Mammary epithelial cell (primary cell): Measurements from ENCODE around the gene FDX1.

Experiments used
- EZH2 ChIP-seq: IDR thresholded peaks from 2 replicates; pipeline ENCODE4 v1.6.1; 2012; ENCODE audit warnings: low read length, inconsistent platforms, borderline replicate concordance
- TF ChIP-seq, protein P1 (sequence below), 2 donors: IDR thresholded peaks in 1 of 2; conservative IDR thresholded peaks in 1 of 2; 2 replicates each; pipeline ENCODE4 v1.5.1; 2011 to 2012; ENCODE audit warnings: inconsistent platforms in 2 of 2, low read length in 2 of 2, mild to moderate bottlenecking in 2 of 2, control low read depth in 1 of 2, low read depth in 1 of 2; ENCODE audit not compliant: insufficient read depth in 1 of 2; ENCODE audit errors: extremely low read depth in 1 of 2

DNA sequence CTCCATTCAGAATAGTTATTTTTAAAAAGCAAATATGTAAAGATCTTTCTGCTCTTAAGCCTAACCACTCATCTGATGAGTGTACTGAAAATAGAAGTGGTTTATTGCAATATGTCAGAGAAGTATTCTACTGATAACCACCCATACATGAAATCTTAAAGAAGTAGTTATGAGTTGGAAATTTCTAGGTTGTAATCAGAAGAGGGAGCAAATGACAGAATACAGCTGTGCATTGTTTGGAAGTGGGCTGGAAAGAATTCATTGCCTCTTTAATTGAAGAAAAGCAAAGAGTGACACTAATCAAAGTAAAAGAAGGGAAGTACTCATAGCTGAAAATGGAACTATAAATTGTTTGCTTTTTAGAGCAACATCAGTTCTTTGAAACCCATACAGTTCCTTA is 39.4 kb downstream of the FDX1 start:
- TF ChIP-seq, protein P1, sequence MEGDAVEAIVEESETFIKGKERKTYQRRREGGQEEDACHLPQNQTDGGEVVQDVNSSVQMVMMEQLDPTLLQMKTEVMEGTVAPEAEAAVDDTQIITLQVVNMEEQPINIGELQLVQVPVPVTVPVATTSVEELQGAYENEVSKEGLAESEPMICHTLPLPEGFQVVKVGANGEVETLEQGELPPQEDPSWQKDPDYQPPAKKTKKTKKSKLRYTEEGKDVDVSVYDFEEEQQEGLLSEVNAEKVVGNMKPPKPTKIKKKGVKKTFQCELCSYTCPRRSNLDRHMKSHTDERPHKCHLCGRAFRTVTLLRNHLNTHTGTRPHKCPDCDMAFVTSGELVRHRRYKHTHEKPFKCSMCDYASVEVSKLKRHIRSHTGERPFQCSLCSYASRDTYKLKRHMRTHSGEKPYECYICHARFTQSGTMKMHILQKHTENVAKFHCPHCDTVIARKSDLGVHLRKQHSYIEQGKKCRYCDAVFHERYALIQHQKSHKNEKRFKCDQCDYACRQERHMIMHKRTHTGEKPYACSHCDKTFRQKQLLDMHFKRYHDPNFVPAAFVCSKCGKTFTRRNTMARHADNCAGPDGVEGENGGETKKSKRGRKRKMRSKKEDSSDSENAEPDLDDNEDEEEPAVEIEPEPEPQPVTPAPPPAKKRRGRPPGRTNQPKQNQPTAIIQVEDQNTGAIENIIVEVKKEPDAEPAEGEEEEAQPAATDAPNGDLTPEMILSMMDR (conservative IDR thresholded peaks at IDR 0.05 in 1 of 2, IDR thresholded peaks at IDR 0.05 in 1 of 2; ENCODE audit: extremely low read depth in 1 of 2, insufficient read depth in 1 of 2, low read depth in 1 of 2, low read length in 2 of 2) = no peak
- no peak for TF ChIP-seq EZH2
